Fibroblast of the aortic adventitia (primary cell): Measurements from ENCODE around the gene FOXK2. TPM values are rescaled to one million over a fixed set of nuclear protein-coding genes. Genes with fewer than 3 reads are reported as not detected.
"Not testable (repeated sequence)": the region's sequence is repeated elsewhere in the genome, so short reads cannot be mapped to it uniquely, and the experiment has no call there.

Source experiments
- DNase-seq: peaks from one replicate; pipeline ENCODE4 v3.0.0-alpha.2; 2010; ENCODE audit warnings: low read depth
- H3K4me3 ChIP-seq: 2 replicates; pipeline ENCODE4 v1.5.1; 2011; ENCODE audit warnings: low read depth, mild to moderate bottlenecking, control low read depth, low read length, moderate library complexity
- CTCF ChIP-seq: IDR thresholded peaks from 2 replicates; pipeline ENCODE4 v1.5.1; 2011; ENCODE audit warnings: mild to moderate bottlenecking, low read length, control low read depth, inconsistent platforms; ENCODE audit not compliant: insufficient read depth
- total RNA-seq: library from RNA; depleted of rRNA; stranded (reverse); fragments of >200 nt; gene quantifications from 2 replicates; pipeline ENCODE4 v1.2.3, GENCODE V29; 2012; ENCODE audit warnings: low replicate concordance

Gene FOXK2
- total RNA-seq, 1 donor = 28.2 TPM

- no peak for TF ChIP-seq CTCF
- no peak for DNase-seq
- no peak overlapping the region for H3K4me3 ChIP-seq
These were observed 54.5 kb downstream of the FOXK2 start for GRCh38 chr17:82574041-82574440.

DNA sequence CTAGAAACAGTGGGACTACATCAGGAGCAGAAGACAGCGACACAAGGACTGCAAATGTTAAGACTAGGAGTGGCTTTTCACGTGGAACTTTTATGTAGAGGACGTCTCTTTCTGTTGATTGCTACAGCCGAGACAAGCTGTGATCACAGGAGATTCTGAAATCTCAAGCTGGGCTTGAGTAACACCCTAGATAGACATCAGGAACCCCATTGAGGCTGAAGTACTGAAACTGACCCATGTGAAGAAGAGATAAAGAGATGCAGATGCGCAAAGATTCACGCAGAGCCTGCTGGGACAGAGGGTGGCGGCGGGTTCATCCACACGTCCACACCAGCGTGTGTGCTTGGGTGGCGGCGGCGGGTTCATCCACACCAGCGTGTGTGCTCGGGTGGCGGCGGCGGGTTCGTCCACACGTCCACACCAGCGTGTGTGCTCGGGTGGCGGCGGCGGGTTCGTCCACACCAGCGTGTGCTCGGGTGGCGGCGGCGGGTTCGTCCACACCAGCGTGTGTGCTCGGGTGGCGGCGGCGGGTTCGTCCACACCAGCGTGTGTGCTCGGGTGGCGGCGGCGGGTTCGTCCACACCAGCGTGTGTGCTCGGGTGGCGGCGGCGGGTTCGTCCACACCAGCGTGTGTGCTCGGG lies 56.2 kb downstream of the FOXK2 start:
- DNase-seq, H3K4me3 ChIP-seq: not testable (repeated sequence)

DNA sequence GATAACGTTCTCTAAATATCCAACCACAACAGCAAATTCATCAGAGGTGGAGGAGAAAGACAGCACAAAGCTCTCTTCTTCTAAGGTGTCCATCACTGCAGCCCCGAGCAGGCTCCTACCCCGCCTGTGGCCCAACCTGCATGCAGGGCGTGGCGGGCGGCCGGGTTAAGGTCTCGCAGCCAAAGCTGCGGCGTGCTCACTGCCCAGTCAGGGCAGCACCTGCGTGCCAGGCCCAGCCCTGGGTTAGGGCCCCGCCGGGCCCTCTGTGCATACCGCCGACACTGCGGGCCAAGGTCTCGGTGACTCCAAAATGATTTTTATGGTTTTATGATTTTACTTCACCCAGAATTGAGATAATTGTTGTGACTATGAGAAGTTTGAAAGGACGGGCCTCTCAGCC lies 57.8 kb downstream of the FOXK2 start:
- no peak for DNase-seq
- no peak for TF ChIP-seq CTCF
- no peak overlapping the region for H3K4me3 ChIP-seq

- not testable (repeated sequence) for H3K4me3 ChIP-seq, DNase-seq
These were observed 60.4 kb downstream of the FOXK2 start for GRCh38 chr17:82579969-82580368.

- TF ChIP-seq CTCF = no peak
- no peak overlapping the region for H3K4me3 ChIP-seq
- peak; percentile 9 for DNase-seq
These were observed 62.7 kb downstream of the FOXK2 start for GRCh38 chr17:82582213-82582612.

DNA sequence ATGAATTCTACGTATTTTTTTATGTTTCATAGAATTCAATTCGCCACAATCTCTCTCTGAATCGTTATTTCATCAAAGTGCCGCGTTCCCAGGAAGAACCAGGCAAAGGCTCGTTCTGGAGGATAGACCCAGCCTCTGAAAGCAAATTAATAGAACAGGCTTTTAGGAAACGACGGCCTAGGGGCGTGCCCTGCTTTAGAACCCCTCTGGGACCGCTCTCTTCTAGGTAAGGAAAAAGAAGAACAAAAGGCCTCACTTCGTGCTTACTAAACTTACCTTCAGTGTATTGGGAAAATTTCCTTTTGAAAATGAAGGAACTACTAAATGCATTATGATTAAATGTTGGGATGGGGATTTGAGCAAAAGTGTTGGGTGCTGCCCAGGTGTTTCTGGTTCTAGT lies 63.2 kb downstream of the FOXK2 start:
- H3K4me3 ChIP-seq = no peak overlapping the region
- no peak for TF ChIP-seq CTCF
- no peak for DNase-seq

DNA sequence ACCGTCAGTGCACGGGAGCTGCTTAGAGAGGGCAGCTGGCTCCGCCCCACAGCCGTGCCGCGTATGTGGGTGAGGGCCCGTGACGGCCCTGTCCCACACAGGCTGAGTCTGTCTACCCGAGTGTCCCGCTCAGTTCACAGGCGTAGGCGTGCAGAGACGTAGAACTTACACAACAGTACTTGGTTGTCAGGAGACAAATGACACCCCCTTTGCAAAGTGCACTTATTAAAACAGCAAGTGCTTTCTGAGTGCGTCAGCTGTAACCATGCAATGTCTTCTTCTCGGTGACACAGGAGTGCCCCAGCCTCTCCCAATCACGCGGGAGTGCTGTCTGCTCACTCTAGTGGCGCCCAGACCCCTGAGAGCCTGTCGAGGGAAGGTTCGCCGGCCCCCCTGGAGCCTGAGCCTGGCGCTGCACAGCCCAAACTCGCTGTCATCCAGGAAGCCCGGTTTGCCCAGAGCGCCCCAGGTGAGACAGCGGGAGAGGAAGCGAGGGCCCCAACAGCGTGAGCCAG lies 64.2 kb downstream of the FOXK2 start:
- TF ChIP-seq CTCF = no peak
- DNase-seq = no peak

GRCh38 chr17:82585935-82586575 lies 66.5 kb downstream of the FOXK2 start:
- not testable (repeated sequence) for DNase-seq, H3K4me3 ChIP-seq

More for the DNA sequence above, 64.2 kb downstream of the FOXK2 start:
- no peak overlapping the region for H3K4me3 ChIP-seq
